ENCODE results near the gene RBM20.

- TF ChIP-seq USF2 (IDR thresholded peaks at IDR 0.05; ENCODE audit: low read depth, low read length) (no peak), MAZ (IDR thresholded peaks at IDR 0.05; ENCODE audit: borderline replicate concordance, low read depth, low read length) (no peak), NFE2L2 (IDR thresholded peaks at IDR 0.05; ENCODE audit: low read depth, low read length) (no peak), POLR2A (IDR thresholded peaks at IDR 0.05; ENCODE audit: low read depth, low read length) (no peak)
Observed at GRCh38 chr10:110845192-110845755, 201.1 kb downstream of the RBM20 start.
